Right lobe of liver (tissue), 4 donors: Measurements from ENCODE around the gene ZNF219.

Experiments
- CTCF ChIP-seq, 4 donors: fragments of 200-600 bp in 3 of 4; fragments of 450-650 bp in 1 of 4; IDR thresholded peaks; one replicate each; pipeline versions ENCODE4 v1.5.1 to v1.8.0; 2016 to 2022; ENCODE audit warnings: antibody characterized with exemption in 4 of 4, mild to moderate bottlenecking in 2 of 4
- POLR2A ChIP-seq: fragments of 450-650 bp; IDR thresholded peaks from one replicate; pipeline ENCODE4 v1.6.1; 2017; ENCODE audit warnings: antibody characterized with exemption, mild to moderate bottlenecking
- donor health status: DM: no; HTN: no; CAD: no.
- donor health status: DM: no; HTN: no; CAD: no.
- donor health status: DM: no; HTN: yes; CAD: no.

- TF ChIP-seq CTCF (IDR thresholded peaks at IDR 0.05), result no peak
- TF ChIP-seq POLR2A, result no peak
These were observed 25.0 kb upstream of the ZNF219 start for GRCh38 chr14:21123429-21123828.
